ENCODE measurements around the gene LOXL3.

The LOXL3 gene

DNA sequence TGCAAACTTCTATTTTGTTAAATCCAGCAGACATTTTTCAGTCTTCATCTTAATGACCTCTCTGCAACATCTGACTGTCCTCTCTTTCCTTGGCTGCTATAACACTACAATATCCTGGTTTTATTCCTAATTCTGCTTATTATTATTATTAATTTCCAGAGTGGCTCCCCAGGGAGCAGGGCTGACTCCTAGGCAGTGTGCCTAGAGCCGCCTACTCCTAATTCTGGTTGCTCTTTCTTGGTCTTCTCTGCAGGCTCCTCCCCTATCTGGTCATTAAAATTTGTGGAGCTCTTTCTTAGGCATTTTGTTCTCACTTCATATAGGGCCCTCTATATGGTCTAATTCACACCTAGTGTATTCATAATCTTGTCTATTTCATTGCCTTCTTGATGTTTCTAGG lies 10.8 kb downstream of the LOXL3 start:
- Histone ChIP-seq H4K20me1 (ENCODE audit: low read depth, low read length) (no peaks in the 10 kb centered on the region), H2AFZ (ENCODE audit: low read depth, low read length, severe bottlenecking) (no peak overlapping the region), H3K27ac (ENCODE audit: low read depth, low read length) (no peak overlapping the region), H3K4me2 (ENCODE audit: low read depth, low read length, poor library complexity, severe bottlenecking) (no peak overlapping the region), H3K36me3 (ENCODE audit: low read length) (no peaks in the 10 kb centered on the region), H3K9me3 (ENCODE audit: insufficient read depth, low read length) (no peaks in the 10 kb centered on the region), H3K4me3 (ENCODE audit: insufficient read depth, low read length, poor library complexity, severe bottlenecking) (no peak overlapping the region), H3K9me2 (replicated peaks; ENCODE audit: insufficient read depth, low read length) (no peaks in the 10 kb centered on the region), H3K79me2 (ENCODE audit: insufficient read depth, low read length) (no peaks in the 10 kb centered on the region), H3K27me3 (ENCODE audit: low read length) (no peaks in the 10 kb centered on the region), H3F3A (ENCODE audit: insufficient read depth) (no peaks in the 10 kb centered on the region), H3K9ac (ENCODE audit: low read length) (no peak overlapping the region)
- no peak for TF ChIP-seq EZH2phosphoT487 (conservative IDR thresholded peaks at IDR 0.05; ENCODE audit: low read length)
- TF ChIP-seq, protein P1, sequence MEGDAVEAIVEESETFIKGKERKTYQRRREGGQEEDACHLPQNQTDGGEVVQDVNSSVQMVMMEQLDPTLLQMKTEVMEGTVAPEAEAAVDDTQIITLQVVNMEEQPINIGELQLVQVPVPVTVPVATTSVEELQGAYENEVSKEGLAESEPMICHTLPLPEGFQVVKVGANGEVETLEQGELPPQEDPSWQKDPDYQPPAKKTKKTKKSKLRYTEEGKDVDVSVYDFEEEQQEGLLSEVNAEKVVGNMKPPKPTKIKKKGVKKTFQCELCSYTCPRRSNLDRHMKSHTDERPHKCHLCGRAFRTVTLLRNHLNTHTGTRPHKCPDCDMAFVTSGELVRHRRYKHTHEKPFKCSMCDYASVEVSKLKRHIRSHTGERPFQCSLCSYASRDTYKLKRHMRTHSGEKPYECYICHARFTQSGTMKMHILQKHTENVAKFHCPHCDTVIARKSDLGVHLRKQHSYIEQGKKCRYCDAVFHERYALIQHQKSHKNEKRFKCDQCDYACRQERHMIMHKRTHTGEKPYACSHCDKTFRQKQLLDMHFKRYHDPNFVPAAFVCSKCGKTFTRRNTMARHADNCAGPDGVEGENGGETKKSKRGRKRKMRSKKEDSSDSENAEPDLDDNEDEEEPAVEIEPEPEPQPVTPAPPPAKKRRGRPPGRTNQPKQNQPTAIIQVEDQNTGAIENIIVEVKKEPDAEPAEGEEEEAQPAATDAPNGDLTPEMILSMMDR (IDR thresholded peaks at IDR 0.05; ENCODE audit: insufficient read depth, low read length, poor library complexity, severe bottlenecking) = no peak

DNA sequence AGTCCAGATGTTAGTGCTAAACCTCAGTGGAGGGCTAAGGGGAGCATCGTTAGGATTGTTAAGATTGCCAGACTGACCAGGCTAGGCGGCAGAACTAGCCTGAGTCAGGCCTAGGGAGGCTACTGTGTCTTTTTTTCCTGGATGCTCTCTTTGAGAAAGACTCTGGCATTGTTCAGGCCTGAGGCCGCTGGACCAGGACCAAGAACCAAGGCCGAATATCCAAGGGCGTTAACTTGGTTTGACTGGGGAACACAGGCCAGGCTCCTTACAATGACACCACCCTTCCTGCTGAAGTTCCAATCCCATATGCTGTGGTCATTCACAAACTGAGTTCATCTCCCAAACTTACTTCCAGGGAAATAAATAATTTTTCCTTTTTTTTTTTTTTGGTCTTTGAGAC lies 13.5 kb downstream of the LOXL3 start:
- H3K27me3 ChIP-seq (ENCODE audit: low read length) = no peaks in the 10 kb centered on the region
- H3K9me3 ChIP-seq (ENCODE audit: insufficient read depth, low read length) = no peaks in the 10 kb centered on the region
- H2AFZ ChIP-seq (ENCODE audit: low read depth, low read length, severe bottlenecking) = no peak overlapping the region
- no peaks in the 10 kb centered on the region for H3K79me2 ChIP-seq (ENCODE audit: insufficient read depth, low read length)
- H3K4me3 ChIP-seq (ENCODE audit: insufficient read depth, low read length, poor library complexity, severe bottlenecking) = no peak overlapping the region
- no peaks in the 10 kb centered on the region for H3K9me2 ChIP-seq (replicated peaks; ENCODE audit: insufficient read depth, low read length)
- H3K27ac ChIP-seq (ENCODE audit: low read depth, low read length) = no peak overlapping the region
- no peaks in the 10 kb centered on the region for H3K36me3 ChIP-seq (ENCODE audit: low read length)
- H4K20me1 ChIP-seq (ENCODE audit: low read depth, low read length) = no peaks in the 10 kb centered on the region
- H3F3A ChIP-seq (ENCODE audit: insufficient read depth) = no peaks in the 10 kb centered on the region
- no peak overlapping the region for H3K9ac ChIP-seq (ENCODE audit: low read length)
- TF ChIP-seq, protein P1 (IDR thresholded peaks at IDR 0.05; ENCODE audit: insufficient read depth, low read length, poor library complexity, severe bottlenecking) = no peak
- TF ChIP-seq EZH2phosphoT487 (conservative IDR thresholded peaks at IDR 0.05; ENCODE audit: low read length) = no peak
- no peak overlapping the region for H3K4me2 ChIP-seq (ENCODE audit: low read depth, low read length, poor library complexity, severe bottlenecking)

DNA sequence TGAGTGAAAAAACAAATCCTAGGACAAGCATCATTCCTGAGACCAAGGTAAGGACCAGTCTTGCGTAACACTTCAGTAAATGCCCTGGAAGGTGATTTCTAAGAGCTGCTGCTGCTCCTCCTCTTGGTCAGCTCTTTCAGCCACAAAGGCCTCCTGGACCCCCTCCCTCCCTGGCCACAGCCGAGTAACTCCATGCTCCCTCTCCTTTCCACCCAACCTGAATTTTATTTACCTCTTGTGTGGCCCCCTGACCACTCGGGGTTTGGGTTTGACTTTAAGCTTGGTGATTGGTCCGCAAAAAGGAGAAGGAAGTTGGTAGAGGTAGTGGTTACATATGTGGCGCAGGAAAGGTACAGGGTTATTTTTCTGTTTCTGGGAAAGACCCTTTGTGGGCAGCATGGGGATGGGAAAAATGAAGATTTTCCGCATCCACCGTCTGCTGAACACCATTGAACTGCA lies 14.8 kb downstream of the LOXL3 start:
- Histone ChIP-seq H3K36me3 (ENCODE audit: low read length) (no peaks in the 10 kb centered on the region), H4K20me1 (ENCODE audit: low read depth, low read length) (no peaks in the 10 kb centered on the region), H3K27ac (ENCODE audit: low read depth, low read length) (no peak overlapping the region), H3K9me2 (replicated peaks; ENCODE audit: insufficient read depth, low read length) (no peaks in the 10 kb centered on the region), H2AFZ (ENCODE audit: low read depth, low read length, severe bottlenecking) (no peak overlapping the region), H3K4me2 (ENCODE audit: low read depth, low read length, poor library complexity, severe bottlenecking) (no peak overlapping the region), H3F3A (ENCODE audit: insufficient read depth) (no peaks in the 10 kb centered on the region), H3K4me3 (ENCODE audit: insufficient read depth, low read length, poor library complexity, severe bottlenecking) (no peak overlapping the region), H3K27me3 (ENCODE audit: low read length) (no peaks in the 10 kb centered on the region), H3K79me2 (ENCODE audit: insufficient read depth, low read length) (no peaks in the 10 kb centered on the region), H3K9me3 (ENCODE audit: insufficient read depth, low read length) (no peaks in the 10 kb centered on the region), H3K9ac (ENCODE audit: low read length) (no peak overlapping the region)
- no peak for TF ChIP-seq EZH2phosphoT487 (conservative IDR thresholded peaks at IDR 0.05; ENCODE audit: low read length)
- TF ChIP-seq, protein P1 (IDR thresholded peaks at IDR 0.05; ENCODE audit: insufficient read depth, low read length, poor library complexity, severe bottlenecking) = no peak
